Measurements from ENCODE around the gene TMEM44. TPM values are rescaled to one million over a fixed set of nuclear protein-coding genes. Genes with fewer than 3 reads are reported as not detected.

Gene TMEM44
- total and polyA plus RNA-seq, 9 of the 15 experiments (the other 6 are each of a cell fraction or from before 2014, with no cell fraction given) = 0.53 to 18.1 (median 11.3) TPM

DNA sequence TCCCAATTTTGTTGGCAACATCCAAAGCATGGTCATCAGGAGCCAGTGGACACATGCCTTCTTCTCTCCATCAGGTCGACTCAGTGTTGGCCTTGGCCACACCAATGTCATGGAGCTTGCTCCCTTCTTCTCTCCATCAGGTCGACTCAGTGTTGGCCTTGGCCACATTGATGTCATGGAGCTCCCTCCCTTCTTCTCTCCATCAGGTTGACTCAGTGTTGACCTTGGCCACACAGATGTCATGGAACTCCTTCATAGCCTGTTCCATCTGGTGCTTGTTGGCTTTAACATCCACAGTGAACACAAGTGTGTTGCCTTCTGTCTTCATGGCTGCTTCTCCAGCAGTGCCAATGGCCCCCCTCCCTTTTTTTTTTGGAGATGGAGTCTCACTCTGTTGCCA is 70.2 kb downstream of the TMEM44 start (continued):
- TF ChIP-seq, protein P1, sequence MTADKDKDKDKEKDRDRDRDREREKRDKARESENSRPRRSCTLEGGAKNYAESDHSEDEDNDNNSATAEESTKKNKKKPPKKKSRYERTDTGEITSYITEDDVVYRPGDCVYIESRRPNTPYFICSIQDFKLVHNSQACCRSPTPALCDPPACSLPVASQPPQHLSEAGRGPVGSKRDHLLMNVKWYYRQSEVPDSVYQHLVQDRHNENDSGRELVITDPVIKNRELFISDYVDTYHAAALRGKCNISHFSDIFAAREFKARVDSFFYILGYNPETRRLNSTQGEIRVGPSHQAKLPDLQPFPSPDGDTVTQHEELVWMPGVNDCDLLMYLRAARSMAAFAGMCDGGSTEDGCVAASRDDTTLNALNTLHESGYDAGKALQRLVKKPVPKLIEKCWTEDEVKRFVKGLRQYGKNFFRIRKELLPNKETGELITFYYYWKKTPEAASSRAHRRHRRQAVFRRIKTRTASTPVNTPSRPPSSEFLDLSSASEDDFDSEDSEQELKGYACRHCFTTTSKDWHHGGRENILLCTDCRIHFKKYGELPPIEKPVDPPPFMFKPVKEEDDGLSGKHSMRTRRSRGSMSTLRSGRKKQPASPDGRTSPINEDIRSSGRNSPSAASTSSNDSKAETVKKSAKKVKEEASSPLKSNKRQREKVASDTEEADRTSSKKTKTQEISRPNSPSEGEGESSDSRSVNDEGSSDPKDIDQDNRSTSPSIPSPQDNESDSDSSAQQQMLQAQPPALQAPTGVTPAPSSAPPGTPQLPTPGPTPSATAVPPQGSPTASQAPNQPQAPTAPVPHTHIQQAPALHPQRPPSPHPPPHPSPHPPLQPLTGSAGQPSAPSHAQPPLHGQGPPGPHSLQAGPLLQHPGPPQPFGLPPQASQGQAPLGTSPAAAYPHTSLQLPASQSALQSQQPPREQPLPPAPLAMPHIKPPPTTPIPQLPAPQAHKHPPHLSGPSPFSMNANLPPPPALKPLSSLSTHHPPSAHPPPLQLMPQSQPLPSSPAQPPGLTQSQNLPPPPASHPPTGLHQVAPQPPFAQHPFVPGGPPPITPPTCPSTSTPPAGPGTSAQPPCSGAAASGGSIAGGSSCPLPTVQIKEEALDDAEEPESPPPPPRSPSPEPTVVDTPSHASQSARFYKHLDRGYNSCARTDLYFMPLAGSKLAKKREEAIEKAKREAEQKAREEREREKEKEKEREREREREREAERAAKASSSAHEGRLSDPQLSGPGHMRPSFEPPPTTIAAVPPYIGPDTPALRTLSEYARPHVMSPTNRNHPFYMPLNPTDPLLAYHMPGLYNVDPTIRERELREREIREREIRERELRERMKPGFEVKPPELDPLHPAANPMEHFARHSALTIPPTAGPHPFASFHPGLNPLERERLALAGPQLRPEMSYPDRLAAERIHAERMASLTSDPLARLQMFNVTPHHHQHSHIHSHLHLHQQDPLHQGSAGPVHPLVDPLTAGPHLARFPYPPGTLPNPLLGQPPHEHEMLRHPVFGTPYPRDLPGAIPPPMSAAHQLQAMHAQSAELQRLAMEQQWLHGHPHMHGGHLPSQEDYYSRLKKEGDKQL (CRISPR knock-in tag; IDR thresholded peaks at IDR 0.05; ENCODE audit: borderline replicate concordance) = no peak
- TF ChIP-seq, protein P2, sequence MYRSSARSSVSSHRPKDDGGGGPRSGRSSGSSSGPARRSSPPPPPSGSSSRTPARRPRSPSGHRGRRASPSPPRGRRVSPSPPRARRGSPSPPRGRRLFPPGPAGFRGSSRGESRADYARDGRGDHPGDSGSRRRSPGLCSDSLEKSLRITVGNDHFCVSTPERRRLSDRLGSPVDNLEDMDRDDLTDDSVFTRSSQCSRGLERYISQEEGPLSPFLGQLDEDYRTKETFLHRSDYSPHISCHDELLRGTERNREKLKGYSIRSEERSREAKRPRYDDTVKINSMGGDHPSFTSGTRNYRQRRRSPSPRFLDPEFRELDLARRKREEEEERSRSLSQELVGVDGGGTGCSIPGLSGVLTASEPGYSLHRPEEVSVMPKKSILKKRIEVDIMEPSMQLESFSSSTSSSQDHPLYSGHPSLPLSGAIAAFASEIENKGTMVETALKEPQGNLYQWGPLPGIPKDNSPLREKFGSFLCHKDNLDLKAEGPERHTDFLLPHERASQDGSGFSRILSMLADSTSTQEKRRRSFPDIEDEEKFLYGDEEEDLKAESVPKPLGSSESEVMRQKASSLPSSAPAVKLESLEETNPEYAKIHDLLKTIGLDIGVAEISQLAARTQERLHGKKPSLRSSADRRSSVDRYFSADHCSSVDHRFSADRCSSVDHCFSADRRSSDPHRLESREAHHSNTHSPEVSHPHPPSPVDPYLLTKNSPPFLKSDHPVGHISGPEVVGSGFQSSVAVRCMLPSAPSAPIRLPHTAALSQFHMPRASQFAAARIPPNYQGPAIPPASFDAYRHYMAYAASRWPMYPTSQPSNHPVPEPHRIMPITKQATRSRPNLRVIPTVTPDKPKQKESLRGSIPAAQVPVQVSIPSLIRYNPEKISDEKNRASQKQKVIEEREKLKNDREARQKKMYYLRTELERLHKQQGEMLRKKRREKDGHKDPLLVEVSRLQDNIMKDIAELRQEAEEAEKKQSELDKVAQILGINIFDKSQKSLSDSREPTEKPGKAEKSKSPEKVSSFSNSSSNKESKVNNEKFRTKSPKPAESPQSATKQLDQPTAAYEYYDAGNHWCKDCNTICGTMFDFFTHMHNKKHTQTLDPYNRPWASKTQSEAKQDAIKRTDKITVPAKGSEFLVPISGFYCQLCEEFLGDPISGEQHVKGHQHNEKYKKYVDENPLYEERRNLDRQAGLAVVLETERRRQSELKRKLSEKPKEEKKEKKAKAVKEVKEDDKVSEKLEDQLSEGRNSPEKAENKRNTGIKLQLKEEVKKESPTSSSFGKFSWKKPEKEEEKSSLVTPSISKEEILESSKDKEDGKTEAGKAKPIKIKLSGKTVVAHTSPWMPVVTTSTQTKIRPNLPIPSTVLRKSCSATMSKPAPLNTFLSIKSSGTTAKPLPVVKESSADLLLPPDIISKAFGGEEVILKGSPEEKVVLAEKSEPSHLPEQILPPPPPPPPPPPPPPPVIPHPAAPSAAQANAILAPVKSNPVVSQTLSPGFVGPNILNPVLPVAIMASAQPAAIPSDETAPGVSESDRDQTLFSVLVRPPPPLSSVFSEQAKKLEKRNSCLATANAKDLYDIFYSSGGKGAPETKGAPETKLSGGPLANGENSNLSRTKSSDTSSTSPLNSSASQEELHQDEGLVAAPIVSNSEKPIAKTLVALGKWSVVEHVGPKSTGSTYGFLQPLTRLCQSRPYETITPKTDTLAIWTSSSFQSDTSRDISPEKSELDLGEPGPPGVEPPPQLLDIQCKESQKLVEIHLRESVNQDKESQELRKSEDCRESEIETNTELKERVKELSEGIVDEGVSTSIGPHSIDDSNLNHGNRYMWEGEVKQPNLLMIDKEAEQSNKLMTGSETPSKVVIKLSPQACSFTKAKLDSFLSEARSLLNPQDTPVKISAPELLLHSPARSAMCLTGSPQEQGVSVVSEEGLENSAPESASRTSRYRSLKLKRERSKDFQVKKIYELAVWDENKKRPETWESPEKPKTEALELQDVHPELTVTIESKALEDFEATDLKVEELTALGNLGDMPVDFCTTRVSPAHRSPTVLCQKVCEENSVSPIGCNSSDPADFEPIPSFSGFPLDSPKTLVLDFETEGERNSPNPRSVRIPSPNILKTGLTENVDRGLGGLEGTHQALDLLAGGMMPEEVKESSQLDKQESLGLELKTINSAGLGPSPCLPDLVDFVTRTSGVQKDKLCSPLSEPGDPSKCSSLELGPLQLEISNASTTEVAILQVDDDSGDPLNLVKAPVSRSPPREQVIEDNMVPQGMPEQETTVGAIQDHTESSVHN (IDR thresholded peaks at IDR 0.05; ENCODE audit: borderline replicate concordance in 1 of 2, low read depth in 1 of 2) = no peak
- TF ChIP-seq MED1 (CRISPR knock-in tag; IDR thresholded peaks at IDR 0.05; ENCODE audit: borderline replicate concordance) (no peak), NBN (IDR thresholded peaks at IDR 0.05; ENCODE audit: low read depth) (no peak), SRF (CRISPR knock-in tag; IDR thresholded peaks at IDR 0.05) (no peak)
- TF ChIP-seq, protein P3, sequence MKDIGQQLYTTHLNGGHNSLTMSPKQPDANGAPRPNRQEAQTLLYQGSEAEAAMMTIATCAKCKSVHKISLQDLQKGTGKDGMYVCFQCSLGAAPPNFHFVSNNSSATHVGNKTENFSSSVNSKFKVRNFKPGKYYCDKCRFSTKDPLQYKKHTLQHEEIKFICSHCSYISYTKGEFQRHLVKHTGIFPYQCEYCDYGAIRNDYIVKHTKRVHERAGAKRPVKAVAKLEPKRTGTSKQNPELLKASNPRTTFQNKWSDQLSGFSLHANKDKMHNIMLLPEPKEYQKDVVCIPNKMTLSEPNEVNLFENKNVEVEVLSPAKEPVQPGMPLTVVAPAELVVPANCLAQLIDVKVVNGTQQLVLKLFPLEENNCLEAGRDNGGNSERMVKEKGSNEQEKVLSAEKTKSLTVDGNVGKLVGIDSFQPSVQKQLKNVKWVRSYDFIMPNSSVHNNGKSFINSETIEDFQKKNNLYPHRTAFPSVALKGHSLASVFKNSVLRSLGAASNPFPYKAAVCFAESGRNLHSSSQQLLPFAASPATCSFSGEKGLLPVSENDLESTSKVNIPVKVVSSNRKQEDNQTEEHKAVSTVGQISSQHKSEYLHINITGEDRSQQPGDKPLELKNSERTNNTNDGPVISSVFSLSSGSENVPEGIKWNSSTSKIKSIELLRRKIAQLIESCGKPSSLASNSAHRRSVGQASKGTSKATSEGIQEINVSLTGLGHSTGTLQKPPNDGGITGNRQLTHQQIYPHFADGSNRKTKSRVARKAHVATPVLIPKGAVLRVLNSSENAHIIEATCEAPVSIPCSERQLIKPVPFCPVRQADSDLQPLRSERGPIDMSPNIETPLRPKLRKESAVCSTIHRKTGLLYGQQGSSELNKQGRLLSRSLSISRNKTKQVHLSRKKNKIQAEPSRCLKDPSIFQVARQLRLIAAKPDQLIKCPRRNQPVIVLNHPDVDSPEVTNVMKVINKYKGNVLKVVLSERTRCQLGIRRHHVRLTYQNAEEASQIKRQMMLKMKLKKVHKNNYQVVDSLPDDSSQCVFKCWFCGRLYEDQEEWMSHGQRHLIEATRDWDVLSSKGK (CRISPR knock-in tag; IDR thresholded peaks at IDR 0.05) = no peak
- TF ChIP-seq, protein P4, sequence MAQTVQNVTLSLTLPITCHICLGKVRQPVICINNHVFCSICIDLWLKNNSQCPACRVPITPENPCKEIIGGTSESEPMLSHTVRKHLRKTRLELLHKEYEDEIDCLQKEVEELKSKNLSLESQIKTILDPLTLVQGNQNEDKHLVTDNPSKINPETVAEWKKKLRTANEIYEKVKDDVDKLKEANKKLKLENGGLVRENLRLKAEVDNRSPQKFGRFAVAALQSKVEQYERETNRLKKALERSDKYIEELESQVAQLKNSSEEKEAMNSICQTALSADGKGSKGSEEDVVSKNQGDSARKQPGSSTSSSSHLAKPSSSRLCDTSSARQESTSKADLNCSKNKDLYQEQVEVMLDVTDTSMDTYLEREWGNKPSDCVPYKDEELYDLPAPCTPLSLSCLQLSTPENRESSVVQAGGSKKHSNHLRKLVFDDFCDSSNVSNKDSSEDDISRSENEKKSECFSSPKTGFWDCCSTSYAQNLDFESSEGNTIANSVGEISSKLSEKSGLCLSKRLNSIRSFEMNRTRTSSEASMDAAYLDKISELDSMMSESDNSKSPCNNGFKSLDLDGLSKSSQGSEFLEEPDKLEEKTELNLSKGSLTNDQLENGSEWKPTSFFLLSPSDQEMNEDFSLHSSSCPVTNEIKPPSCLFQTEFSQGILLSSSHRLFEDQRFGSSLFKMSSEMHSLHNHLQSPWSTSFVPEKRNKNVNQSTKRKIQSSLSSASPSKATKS (CRISPR knock-in tag; IDR thresholded peaks at IDR 0.05) = no peak
